Stimulated activated CD4-positive, alpha-beta T cell treated with anti-CD3 and anti-CD28 coated beads, Interleukin-1b, Interleukin-23, amount 100 ng/mL, for 24 hours (primary cell): Measurements from ENCODE around the gene ACAD11.
"Not testable (repeated sequence)": the region's sequence is repeated elsewhere in the genome, so short reads cannot be mapped to it uniquely, and the experiment has no call there.

Experiments
- DNase-seq, 4 experiments: peaks; one replicate each; pipeline ENCODE4 v3.0.0-alpha.2; 2020; ENCODE audit warnings: low read depth in 4 of 4, low spot score in 1 of 4

ACAD11 gene

DNA sequence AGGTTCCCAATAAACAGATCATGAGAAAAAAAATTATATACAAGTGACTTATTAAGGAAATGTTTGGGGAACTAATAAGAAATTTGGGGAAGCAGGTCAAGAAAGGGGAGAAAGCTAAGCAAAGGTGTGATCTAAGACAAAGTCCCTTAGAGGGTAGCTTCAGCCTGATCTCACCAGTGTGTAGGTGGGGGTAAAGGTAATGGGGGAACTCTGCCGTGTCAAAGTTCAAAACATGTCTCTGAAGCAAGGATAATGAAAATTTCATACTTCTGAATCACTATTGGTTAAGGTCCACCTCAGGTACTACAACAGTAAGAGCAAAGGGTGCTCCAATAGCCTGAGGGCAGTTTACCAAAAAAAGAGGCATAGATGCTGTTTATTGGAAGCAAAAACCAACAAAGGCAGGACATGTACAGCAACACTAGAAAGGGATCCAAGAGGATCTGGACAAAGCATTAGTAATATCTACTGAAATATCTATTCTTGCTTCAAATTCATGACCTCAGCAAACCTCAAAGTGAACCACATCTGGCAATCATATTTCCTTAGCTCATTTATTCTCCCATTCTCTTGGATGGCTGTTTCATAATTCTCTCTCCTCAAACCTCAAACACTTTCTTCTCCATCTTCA, 6.9 kb downstream of the ACAD11 start:
- no peak for DNase-seq

DNA sequence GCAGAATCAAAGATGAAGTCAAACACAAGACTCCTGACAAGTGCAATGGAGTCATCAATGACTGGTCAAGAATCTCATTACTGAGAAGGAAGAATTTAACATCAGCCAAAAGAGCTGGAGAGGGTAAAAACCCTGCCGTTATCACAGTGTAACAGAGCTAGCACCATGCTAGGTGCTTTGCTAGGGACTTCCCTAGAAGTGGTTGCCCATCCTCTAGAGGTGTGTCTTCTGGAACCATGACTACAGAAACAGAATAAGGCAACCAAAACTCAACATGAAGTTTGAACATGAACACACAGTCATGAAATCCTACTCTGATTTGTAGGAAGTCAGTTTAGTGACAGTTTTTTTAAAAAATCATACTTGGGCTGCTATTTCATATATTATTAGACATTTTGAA, 9.5 kb downstream of the ACAD11 start:
- DNase-seq: no peak

DNA sequence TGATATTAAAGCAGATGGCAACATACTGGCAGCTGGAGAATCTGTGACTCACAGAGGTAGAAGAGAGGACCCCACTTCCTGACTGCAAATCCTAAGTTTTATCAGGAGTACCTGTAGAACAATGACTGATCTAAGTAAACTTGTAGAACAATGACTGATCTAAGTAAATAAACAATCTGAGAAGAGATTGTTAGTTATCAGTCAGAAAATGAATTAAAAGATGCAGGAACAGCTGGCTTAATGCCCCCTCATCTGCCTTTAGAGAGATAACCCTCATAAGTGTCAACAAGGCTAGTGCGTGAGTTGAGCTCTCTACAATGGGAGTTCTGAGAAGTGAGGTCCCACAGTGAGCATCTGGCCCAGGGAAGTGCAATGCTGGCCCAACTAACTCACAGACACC, 14.6 kb downstream of the ACAD11 start:
- DNase-seq: no peak

DNA sequence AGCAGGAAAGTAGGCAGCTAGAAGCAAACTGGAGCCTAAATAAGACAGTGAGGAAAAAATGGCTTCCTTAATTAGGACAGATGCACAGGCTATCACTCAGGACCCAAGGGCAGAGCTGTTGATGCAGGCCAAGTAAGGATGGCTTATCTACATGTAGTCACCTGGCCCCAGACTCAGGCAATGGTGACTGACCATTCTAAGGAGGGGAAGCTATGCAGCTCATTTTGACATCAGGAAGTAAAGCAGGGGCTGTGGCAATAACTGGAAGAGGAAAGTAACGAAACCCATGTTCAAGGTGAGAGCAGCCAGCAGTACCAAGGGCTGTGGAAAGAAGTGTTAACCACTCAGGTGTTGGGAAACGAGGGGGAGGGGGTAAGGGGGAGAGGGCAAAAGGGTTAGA, 16.2 kb downstream of the ACAD11 start:
- DNase-seq: no peak

DNA sequence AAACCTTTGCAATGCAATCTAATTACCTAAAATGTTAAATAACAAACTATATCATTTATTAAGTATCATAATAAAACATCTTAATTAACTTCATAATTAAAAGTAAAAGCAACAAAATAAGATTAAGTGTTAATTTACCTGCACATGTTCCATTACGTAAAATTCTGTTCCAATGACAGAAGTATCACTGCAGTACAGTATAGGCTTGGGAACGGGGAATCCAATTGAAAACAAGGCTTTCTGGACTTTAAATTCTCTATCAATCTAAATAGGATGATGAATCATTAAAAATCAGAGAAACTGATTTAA, 17.1 kb downstream of the ACAD11 start:
- no peak for DNase-seq

DNA sequence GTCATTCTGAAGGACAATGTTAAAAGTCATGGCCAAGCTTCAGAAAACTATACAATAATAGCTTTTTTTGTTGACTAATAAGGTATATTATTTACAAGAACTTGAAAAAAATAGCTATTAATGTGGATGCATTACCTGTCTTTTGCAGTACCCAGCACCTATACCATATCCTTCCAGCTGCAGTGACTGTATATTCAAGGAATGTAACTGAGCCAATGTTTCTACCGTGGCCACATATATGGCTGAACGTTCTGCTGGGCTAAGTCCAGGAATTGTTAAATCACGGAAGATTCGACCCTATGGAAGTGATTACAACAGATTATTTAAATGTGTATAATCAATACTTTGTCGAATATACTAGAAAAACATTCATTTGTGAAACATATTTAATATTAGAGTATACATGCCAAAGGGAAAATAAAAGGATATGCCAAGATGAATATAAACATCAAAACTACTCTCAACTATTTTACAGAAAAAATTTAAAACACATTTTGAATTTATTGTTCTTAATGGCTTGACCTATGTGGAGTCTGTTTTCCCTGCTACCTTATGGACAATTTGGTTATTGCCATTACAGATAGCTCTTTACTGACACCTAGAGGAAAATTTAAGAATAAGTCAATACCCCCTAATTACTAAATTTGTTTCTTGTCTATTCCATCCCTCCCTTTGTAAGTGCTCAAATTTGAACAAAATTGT, 17.6 kb downstream of the ACAD11 start:
- no peak for DNase-seq

DNA sequence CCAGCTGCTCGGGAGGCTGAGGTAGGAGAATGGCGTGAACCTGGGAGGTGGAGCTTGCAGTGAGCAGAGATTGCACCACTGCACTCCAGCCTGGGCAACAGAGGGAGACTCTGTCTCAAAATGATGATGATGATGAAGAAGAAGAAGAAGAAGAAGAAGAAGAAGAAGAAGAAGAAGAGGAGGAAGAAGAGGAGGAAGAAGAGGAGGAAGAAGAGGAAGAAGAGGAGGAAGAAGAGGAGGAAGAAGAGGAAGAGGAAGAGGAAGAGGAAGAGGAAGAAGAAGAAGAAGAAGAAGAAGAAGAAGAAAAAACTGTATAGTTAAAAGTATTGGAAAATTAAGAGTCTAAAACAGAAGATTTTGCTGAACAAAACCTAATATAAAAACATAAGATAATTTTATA, 18.2 kb downstream of the ACAD11 start:
- DNase-seq: not testable (repeated sequence)

DNA sequence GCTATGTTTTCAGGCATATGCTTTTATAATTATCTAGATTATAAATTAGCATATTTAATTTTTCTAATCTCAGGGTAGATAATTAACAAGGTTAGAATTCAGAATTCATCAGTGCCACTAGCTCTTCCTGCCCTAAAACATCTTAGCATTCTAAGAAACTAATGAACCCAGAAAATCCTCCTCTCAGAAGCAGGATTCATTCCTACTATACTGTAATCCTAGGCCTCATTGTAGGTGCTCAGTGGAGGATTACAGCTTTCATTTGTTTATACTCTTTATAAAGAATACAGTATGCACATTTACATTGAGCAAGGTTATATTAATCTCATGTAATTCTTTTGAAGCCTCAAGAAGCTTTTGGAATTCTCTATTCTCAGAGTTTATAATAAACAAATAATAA, 20.9 kb downstream of the ACAD11 start:
- DNase-seq: no peak

DNA sequence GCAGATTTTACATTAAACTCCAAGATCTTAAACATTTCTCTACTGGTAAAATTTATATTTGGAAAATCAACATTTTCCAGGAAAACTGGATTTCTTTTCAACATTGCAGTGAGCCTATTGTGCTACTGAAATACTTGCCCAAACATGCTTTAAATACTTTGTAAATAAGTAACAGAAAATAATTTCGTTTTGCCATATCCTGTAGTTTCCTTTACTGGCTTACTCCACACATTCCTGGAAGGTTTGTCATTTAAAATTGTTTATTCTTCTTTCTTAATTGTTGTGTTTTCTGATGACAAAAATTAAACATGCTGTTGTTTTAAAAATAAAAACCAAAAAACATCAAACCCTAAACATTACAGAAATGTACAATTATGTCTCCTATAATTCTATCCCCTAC, 22.0 kb downstream of the ACAD11 start:
- DNase-seq: no peak

DNA sequence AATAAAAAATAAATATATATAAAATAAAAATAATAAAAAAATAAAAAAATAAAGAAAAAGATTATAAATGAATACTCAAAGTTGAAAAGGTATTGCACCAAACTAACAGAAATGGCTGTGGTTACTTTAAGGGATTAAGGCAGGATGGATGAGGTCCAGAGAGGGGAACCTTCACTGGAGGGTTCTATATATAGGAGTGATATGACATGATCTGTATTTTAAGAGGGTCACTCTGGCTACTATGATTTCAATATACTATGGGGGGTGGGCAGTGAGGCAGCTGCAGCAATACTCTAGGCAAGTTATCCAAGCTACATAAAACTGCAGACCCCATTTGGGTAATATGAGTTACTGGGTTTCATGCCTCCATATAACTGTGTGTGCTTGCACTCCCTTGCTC, 24.6 kb downstream of the ACAD11 start:
- no peak for DNase-seq

DNA sequence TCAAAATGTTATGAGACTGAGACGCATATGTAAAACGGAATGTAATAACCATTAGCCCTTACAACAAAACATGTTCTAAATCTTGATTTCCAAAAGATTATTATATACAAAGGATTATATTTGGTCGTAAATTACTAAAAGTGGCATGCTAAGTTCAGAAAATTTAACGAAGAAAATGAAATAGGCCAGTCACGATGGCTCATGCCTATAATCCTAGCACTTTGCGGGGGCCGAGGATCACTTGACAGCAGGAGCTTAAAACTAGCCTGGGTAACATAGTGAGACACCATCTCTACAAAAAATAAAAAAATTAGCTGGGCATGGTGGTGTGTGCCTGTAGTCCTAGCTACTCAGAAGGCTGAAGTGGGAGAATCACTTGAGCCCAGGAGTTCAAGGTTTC, 29.0 kb downstream of the ACAD11 start:
- DNase-seq: no peak

DNA sequence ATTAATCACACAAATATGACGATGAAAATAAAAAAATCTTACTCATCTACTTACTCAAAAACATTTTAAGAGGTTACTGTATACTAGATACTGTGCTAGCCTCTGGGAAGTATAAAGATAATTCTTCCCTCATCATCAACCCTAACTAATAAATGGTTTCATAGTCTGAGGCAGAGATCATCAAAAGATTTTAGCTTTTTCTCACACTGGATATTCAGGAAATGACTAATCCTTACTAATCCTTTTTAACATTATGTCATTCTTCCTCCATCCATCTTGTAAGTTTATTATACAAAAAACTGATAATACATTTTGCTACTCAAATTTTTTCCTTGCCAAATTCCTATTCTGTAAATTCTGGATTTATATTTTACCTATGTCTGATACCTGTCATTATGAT, 29.7 kb downstream of the ACAD11 start:
- no peak for DNase-seq

DNA sequence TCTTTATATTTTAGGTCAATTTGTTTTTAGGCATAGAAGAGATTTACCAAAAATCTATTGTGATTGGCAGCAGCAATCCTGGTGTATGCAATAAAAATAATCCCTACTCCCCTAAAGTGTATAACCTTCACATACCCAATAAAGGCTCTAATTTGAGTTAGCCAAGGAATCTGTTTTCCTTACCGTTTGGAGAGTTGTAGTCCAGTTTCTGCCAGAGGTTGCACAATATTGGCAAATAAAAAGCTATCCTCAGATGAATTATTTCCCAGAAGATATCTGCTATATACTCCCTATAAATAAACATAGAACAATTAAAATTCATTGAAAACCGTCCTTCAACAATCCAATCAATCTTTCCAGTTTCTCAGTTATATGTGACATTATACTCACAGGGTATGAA, 31.5 kb downstream of the ACAD11 start:
- DNase-seq: no peak

DNA sequence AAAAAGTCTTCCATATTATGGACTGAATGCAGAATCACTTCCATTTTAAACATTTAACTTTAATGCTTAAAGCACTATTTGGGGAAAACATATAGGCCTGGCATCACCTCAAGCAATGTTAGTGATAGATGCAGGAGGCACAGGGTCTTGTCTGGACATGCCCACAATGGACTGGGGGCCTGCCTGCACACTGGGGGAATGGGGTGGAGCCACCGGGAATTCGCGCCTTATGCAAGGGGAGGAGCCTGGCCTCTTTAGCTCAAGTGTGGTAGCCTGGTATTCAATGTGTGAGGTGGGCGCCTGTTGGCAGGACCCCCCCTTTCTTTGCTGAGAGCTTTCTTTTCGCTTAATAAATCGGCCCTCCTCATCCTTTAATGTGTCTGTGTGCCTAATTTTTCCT, 32.7 kb downstream of the ACAD11 start:
- no peak for DNase-seq

DNA sequence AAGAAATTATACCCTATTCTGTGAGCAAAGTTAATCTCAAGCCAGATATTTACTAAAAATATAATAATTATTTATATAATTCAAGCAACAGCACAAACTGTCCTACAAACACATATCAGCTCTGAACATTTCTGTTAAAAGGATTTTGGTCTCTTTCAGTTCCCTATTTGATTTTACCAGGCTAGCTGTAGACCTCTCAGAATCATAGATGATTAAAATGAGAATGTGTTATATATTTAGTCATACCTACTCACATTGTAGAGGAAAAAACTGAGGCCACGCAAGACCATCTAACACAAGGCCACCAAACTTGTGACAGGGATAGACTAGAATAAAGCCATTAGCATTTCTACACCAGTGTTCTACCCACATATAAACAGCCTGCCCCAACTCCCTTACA, 34.0 kb downstream of the ACAD11 start:
- DNase-seq: no peak

DNA sequence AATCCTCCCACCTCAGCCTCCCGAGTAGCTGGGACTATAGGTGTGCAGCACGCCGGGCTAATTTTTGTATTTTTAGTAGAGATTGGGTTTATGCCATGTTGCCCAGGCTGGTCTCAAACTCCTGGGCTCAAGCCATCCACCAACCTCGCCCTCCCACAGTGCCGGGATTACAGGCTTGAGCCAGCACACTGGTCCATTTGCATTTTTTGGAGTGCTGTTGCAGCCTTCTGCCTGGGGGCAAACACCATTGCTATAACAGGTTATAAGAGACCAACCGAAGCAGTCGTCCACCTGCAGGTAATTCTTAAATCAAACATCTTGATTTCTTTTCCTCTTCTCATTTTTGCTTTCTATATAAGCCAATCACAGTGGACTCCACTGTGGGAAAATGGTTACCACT, 34.8 kb downstream of the ACAD11 start:
- no peak for DNase-seq

DNA sequence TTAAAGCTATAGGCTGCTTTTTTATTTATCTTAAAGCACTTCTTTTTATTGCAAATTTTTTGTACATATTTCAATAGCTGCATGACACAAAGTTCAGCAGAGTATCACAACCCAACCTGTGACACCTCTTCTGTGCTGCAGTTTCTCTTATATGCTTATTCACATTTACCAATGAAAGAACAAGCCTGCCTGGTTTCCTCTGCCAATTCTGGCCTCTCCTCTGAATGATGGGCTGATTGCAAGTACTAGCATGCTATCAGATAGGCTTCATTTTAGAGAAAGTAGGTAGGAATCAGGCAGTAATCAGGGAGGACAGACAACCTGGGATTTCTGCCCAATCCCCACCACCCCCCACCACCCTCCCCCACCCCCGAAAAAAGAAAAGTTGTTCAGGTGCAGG, 36.0 kb downstream of the ACAD11 start:
- no peak for DNase-seq

DNA sequence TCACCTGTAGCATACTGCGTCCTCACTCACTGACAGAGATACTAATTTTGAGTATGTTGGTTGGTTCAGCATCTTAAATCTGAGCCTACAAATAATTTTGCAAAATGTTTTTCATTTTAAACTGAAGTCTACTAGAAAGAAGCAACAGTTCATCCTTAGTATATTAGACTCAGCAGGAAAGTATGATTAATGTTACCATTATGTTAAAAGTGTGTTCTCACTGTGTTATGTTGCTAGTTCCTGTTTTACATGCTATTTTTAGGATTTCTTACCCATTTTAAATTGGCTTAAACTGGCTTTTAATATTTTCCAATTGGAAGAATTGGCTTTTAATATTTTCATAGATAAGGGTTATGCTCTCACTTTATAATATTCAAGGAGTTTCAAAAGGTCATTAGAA, 36.8 kb downstream of the ACAD11 start:
- no peak for DNase-seq

DNA sequence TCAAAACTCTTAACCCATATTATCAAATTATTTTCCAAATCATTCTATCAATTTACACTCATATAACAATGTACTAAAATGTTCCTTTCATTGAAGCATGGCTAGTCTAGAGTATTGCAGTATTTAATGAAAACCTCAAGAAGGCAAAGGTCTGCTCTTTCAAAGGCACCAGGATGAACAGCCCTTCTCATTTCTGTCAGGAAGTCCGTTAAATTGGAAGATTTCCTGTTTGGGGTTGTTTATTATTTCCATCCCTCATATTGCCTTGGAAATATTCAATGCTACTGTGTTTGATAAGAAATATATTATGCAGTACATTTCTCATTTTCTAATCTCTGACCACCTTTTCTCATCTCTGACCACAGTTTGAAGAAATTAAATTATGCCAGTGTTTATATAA, 37.5 kb downstream of the ACAD11 start:
- no peak for DNase-seq

DNA sequence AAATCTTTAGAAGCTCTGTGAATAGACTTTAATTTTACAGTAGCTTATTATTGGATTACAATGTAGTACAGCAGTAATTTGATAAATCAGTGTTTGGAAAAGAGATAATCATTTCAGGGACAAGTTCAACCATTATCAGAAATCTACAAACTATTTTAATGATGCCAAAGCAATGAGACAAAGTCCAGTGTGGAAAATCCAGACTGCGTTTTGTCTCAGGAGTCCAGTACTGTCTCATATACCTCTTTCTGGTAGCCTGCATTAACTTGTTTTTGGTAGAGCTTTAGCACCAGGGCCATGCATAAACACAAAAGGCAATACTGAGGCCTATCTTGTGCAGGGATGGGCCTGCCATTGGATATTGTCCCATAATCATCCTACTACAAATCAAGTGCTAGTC, 42.8 kb downstream of the ACAD11 start:
- DNase-seq: no peak

DNA sequence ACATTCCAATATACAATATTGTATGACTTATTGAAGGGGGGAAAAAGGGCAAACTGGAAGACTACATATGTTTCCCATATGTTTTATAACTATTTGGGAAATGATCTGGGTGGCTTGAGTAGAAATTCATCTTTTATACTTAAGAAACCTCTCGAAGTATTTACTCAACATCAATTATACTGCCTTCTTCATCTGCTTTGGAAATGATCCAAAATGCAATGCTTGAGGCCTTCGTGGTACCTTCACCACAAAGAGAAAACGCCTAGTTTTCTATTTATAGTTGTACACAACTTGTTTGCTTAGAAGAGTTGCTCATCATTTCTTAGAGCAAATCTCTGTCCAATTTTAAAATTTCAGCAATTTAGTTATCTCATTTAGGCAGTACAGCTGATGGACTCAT, 43.7 kb downstream of the ACAD11 start:
- no peak for DNase-seq

DNA sequence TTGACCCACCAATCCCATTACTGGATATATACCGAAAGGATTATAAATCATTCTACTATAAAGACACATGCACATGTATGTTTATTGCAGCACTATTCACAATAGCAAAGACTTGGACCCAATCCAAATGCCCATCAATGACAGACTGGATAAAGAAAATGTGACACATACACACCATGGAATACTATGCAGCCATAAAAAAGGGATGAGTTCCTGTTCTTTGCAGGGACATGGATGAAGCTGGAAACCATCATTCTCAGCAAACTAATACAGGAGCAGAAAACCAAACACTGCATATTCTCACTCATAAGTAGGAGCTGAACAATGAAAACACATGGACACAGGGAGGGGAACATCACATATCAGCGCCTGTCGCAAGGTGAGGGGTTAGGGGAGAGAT, 44.3 kb downstream of the ACAD11 start:
- not testable (repeated sequence) for DNase-seq

DNA sequence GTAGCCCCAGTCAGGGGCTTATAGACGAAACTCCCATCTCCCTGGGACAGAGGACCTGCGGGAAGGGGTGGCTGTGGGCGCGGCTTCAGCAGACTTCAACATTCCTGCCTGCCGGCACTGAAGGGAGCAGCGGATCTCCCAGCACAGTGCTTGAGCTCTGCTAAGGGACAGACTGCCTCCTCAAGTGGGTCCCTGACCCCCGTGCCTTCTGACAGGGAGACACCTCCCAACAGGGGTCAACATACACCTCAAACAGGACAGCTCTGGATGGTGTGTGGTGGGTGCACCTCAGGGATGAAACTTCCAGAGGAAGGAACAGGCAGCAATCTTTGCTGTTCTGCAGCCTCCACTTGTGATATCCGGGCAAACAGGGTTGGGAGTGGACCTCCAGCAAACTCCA, 53.0 kb downstream of the ACAD11 start:
- not testable (repeated sequence) for DNase-seq
